ENCODE data around the gene ZNF627.

ZNF627 gene

GRCh38 chr19:11641244-11641643 lies 44.0 kb downstream of the ZNF627 start:
- no peak overlapping the region for H3K4me2 ChIP-seq (ENCODE audit: low read length)
- no peak overlapping the region for H2AFZ ChIP-seq (ENCODE audit: insufficient read depth, low read length, poor library complexity)
- peaks cover 0 to 3% of the 10 kb centered on the region in 2 experiments for H3K4me1 ChIP-seq (ENCODE audit: control insufficient read depth in 1 of 2, insufficient read depth in 2 of 2, low read length in 2 of 2)
- peak overlapping the region; percentile 3 for H3K23ac ChIP-seq (ENCODE audit: low read length)
- H2BK120ac ChIP-seq (ENCODE audit: insufficient read depth, low read length, poor library complexity): no peak overlapping the region
- H4K8ac ChIP-seq (ENCODE audit: low read depth, low read length): no peak overlapping the region
- no peaks in the 10 kb centered on the region for H3K27me3 ChIP-seq (ENCODE audit: insufficient read depth, low read length)
- no peak overlapping the region for H4K12ac ChIP-seq (ENCODE audit: low read depth, low read length)
- H3K36me3 ChIP-seq (ENCODE audit: control insufficient read depth in 1 of 2, insufficient read depth in 2 of 2, low read length in 2 of 2): no peaks in the 10 kb centered on the region
- H3K9me3 ChIP-seq (ENCODE audit: insufficient read depth, low read depth, low read length): no peaks in the 10 kb centered on the region
- peaks cover 5% of the 10 kb centered on the region for H3K79me1 ChIP-seq (ENCODE audit: low read length)
- no CpG with 5 or more reads among the region's 7 CpGs for WGBS (ENCODE audit: extremely low coverage, insufficient coverage, insufficient read length)
- no peak overlapping the region for H3K18ac ChIP-seq (ENCODE audit: low read length)
- no peak overlapping the region for H3K4me3 ChIP-seq (ENCODE audit: low read depth, low read length)
- H3K14ac ChIP-seq (ENCODE audit: low read length): no peak overlapping the region
- no peak overlapping the region for H3K4ac ChIP-seq (ENCODE audit: low read depth, low read length)
- H2AK5ac ChIP-seq (ENCODE audit: low read length): no peak overlapping the region
- H3K9ac ChIP-seq (ENCODE audit: low read length): no peak overlapping the region
- no peak for DNase-seq
- peaks cover 4% of the 10 kb centered on the region for H3K79me2 ChIP-seq (ENCODE audit: control insufficient read depth, insufficient read depth, low read length, poor library complexity)
- H3K27ac ChIP-seq (ENCODE audit: low read depth, low read length): no peak overlapping the region
- no peak overlapping the region for H2BK12ac ChIP-seq (ENCODE audit: low read length)
- H2BK5ac ChIP-seq (ENCODE audit: low read depth, low read length, poor library complexity): no peak overlapping the region
- H4K91ac ChIP-seq (ENCODE audit: low read depth, low read length): no peak overlapping the region

GRCh38 chr19:11642902-11643301 lies 45.6 kb downstream of the ZNF627 start:
- WGBS (ENCODE audit: extremely low coverage, insufficient coverage, insufficient read length): no CpG with 5 or more reads among the region's 3 CpGs

GRCh38 chr19:11649941-11650340 lies 52.7 kb downstream of the ZNF627 start:
- Histone ChIP-seq H2BK12ac (ENCODE audit: low read length) (no peak overlapping the region), H3K27ac (ENCODE audit: low read depth, low read length) (no peak overlapping the region), H3K4ac (ENCODE audit: low read depth, low read length) (no peak overlapping the region), H3K23ac (ENCODE audit: low read length) (no peak overlapping the region), H4K91ac (ENCODE audit: low read depth, low read length) (no peak overlapping the region), H3K27me3 (ENCODE audit: insufficient read depth, low read length) (no peaks in the 10 kb centered on the region), H3K79me2 (ENCODE audit: control insufficient read depth, insufficient read depth, low read length, poor library complexity) (no peaks in the 10 kb centered on the region), H3K9ac (ENCODE audit: low read length) (no peak overlapping the region), H2BK5ac (ENCODE audit: low read depth, low read length, poor library complexity) (no peak overlapping the region), H3K79me1 (ENCODE audit: low read length) (no peaks in the 10 kb centered on the region), H3K4me2 (ENCODE audit: low read length) (no peak overlapping the region), H3K36me3 (ENCODE audit: control insufficient read depth in 1 of 2, insufficient read depth in 2 of 2, low read length in 2 of 2) (peaks cover 6 to 23% of the 10 kb centered on the region in 2 experiments), H3K4me1 (ENCODE audit: control insufficient read depth in 1 of 2, insufficient read depth in 2 of 2, low read length in 2 of 2) (no peaks in the 10 kb centered on the region), H4K8ac (ENCODE audit: low read depth, low read length) (no peak overlapping the region), H4K12ac (ENCODE audit: low read depth, low read length) (no peak overlapping the region), H2AFZ (ENCODE audit: insufficient read depth, low read length, poor library complexity) (no peak overlapping the region), H2AK5ac (ENCODE audit: low read length) (no peak overlapping the region), H3K18ac (ENCODE audit: low read length) (no peak overlapping the region), H3K14ac (ENCODE audit: low read length) (no peak overlapping the region), H2BK120ac (ENCODE audit: insufficient read depth, low read length, poor library complexity) (no peak overlapping the region), H3K4me3 (ENCODE audit: low read depth, low read length) (no peak overlapping the region), H3K9me3 (ENCODE audit: insufficient read depth, low read depth, low read length) (peaks cover 8% of the 10 kb centered on the region)
- DNase-seq: no peak

More at GRCh38 chr19:11642902-11643301, 45.6 kb downstream of the ZNF627 start:
- Histone ChIP-seq H2BK12ac (ENCODE audit: low read length) (no peak overlapping the region), H4K91ac (ENCODE audit: low read depth, low read length) (no peak overlapping the region), H3K18ac (ENCODE audit: low read length) (no peak overlapping the region), H3K4me1 (ENCODE audit: control insufficient read depth in 1 of 2, insufficient read depth in 2 of 2, low read length in 2 of 2) (peaks cover 0 to 3% of the 10 kb centered on the region in 2 experiments), H3K27ac (ENCODE audit: low read depth, low read length) (no peak overlapping the region), H2BK120ac (ENCODE audit: insufficient read depth, low read length, poor library complexity) (no peak overlapping the region), H3K79me2 (ENCODE audit: control insufficient read depth, insufficient read depth, low read length, poor library complexity) (peaks cover 4% of the 10 kb centered on the region), H2AFZ (ENCODE audit: insufficient read depth, low read length, poor library complexity) (no peak overlapping the region), H3K27me3 (ENCODE audit: insufficient read depth, low read length) (no peaks in the 10 kb centered on the region), H3K36me3 (ENCODE audit: control insufficient read depth in 1 of 2, insufficient read depth in 2 of 2, low read length in 2 of 2) (no peaks in the 10 kb centered on the region), H4K8ac (ENCODE audit: low read depth, low read length) (no peak overlapping the region), H3K9ac (ENCODE audit: low read length) (no peak overlapping the region), H3K14ac (ENCODE audit: low read length) (no peak overlapping the region), H3K79me1 (ENCODE audit: low read length) (peaks cover 5% of the 10 kb centered on the region), H3K23ac (ENCODE audit: low read length) (no peak overlapping the region), H2BK5ac (ENCODE audit: low read depth, low read length, poor library complexity) (no peak overlapping the region), H2AK5ac (ENCODE audit: low read length) (no peak overlapping the region), H4K12ac (ENCODE audit: low read depth, low read length) (no peak overlapping the region), H3K4ac (ENCODE audit: low read depth, low read length) (no peak overlapping the region), H3K4me2 (ENCODE audit: low read length) (no peak overlapping the region), H3K4me3 (ENCODE audit: low read depth, low read length) (no peak overlapping the region), H3K9me3 (ENCODE audit: insufficient read depth, low read depth, low read length) (no peaks in the 10 kb centered on the region)
- DNase-seq: no peak

- no peak overlapping the region for H3K23ac ChIP-seq (ENCODE audit: low read length)
- H3K9me3 ChIP-seq (ENCODE audit: insufficient read depth, low read depth, low read length): peaks cover 8% of the 10 kb centered on the region
- no peak overlapping the region for H2BK12ac ChIP-seq (ENCODE audit: low read length)
- H4K8ac ChIP-seq (ENCODE audit: low read depth, low read length): no peak overlapping the region
- H3K79me2 ChIP-seq (ENCODE audit: control insufficient read depth, insufficient read depth, low read length, poor library complexity): no peaks in the 10 kb centered on the region
- no peaks in the 10 kb centered on the region for H3K27me3 ChIP-seq (ENCODE audit: insufficient read depth, low read length)
- no peaks in the 10 kb centered on the region for H3K79me1 ChIP-seq (ENCODE audit: low read length)
- no peak overlapping the region for H2AFZ ChIP-seq (ENCODE audit: insufficient read depth, low read length, poor library complexity)
- H3K36me3 ChIP-seq (ENCODE audit: control insufficient read depth in 1 of 2, insufficient read depth in 2 of 2, low read length in 2 of 2): peaks cover 6 to 23% of the 10 kb centered on the region in 2 experiments
- no peak overlapping the region for H2BK120ac ChIP-seq (ENCODE audit: insufficient read depth, low read length, poor library complexity)
- no peaks in the 10 kb centered on the region for H3K4me1 ChIP-seq (ENCODE audit: control insufficient read depth in 1 of 2, insufficient read depth in 2 of 2, low read length in 2 of 2)
- H4K91ac ChIP-seq (ENCODE audit: low read depth, low read length): no peak overlapping the region
- H3K9ac ChIP-seq (ENCODE audit: low read length): no peak overlapping the region
- no CpG with 5 or more reads among the region's 4 CpGs for WGBS (ENCODE audit: extremely low coverage, insufficient coverage, insufficient read length)
- H2BK5ac ChIP-seq (ENCODE audit: low read depth, low read length, poor library complexity): no peak overlapping the region
- H3K14ac ChIP-seq (ENCODE audit: low read length): no peak overlapping the region
- no peak overlapping the region for H3K4me3 ChIP-seq (ENCODE audit: low read depth, low read length)
- no peak overlapping the region for H3K18ac ChIP-seq (ENCODE audit: low read length)
- no peak overlapping the region for H3K4ac ChIP-seq (ENCODE audit: low read depth, low read length)
- DNase-seq: no peak
- H2AK5ac ChIP-seq (ENCODE audit: low read length): no peak overlapping the region
- H3K27ac ChIP-seq (ENCODE audit: low read depth, low read length): no peak overlapping the region
- no peak overlapping the region for H3K4me2 ChIP-seq (ENCODE audit: low read length)
- no peak overlapping the region for H4K12ac ChIP-seq (ENCODE audit: low read depth, low read length)
These were observed 53.8 kb downstream of the ZNF627 start for GRCh38 chr19:11651062-11651461.
